HepG2 (cell line): Measurements from ENCODE around the gene RASGRP4. TPM values are rescaled to one million over a fixed set of nuclear protein-coding genes. Genes with fewer than 3 reads are reported as not detected.

ENCODE experiments used
- ARNTL ChIP-seq: sonication (generic); formaldehyde crosslinking; IDR thresholded peaks from 2 replicates; pipeline ENCODE4 v1.4.0; 2020; ENCODE audit warnings: mild to moderate bottlenecking, missing genetic modification reagents
- FOSL2 ChIP-seq: sonication (generic); formaldehyde crosslinking; IDR thresholded peaks from 2 replicates; pipeline ENCODE4 v1.4.0; 2020; ENCODE audit warnings: missing genetic modification reagents
- HMGXB3 ChIP-seq: sonication (generic); formaldehyde crosslinking; IDR thresholded peaks from 2 replicates; pipeline ENCODE4 v1.4.0; 2020; ENCODE audit warnings: missing genetic modification reagents, borderline replicate concordance
- NR0B2 ChIP-seq: sonication (generic); formaldehyde crosslinking; IDR thresholded peaks from 2 replicates; pipeline ENCODE4 v1.4.0; 2020; ENCODE audit warnings: mild to moderate bottlenecking, missing genetic modification reagents
- REPIN1 ChIP-seq: sonication (generic); formaldehyde crosslinking; IDR thresholded peaks from 2 replicates; pipeline ENCODE4 v1.8.0; 2022; ENCODE audit warnings: missing genetic modification reagents, low read depth, mild to moderate bottlenecking, borderline replicate concordance
- RFXAP ChIP-seq: sonication (generic); formaldehyde crosslinking; IDR thresholded peaks from 2 replicates; pipeline ENCODE4 v1.4.0; 2020; ENCODE audit warnings: missing genetic modification reagents, borderline replicate concordance
- ZBTB21 ChIP-seq: sonication (generic); formaldehyde crosslinking; IDR thresholded peaks from 2 replicates; pipeline ENCODE4 v1.4.0; 2020; ENCODE audit warnings: missing genetic modification reagents
- ZNF710 ChIP-seq: sonication (generic); formaldehyde crosslinking; IDR thresholded peaks from 2 replicates; pipeline ENCODE4 v1.5.0; 2020; ENCODE audit warnings: mild to moderate bottlenecking, missing genetic modification reagents, borderline replicate concordance
- ZNF792 ChIP-seq: IDR thresholded peaks from 2 replicates; pipeline ENCODE4 v1.6.1; 2016
- polyA plus RNA-seq, 8 experiments: library from polyadenylated mRNA; depleted of rRNA in 3 of 8; stranded (reverse) in 7 of 8; unstranded in 1 of 8; fragments of >200 nt; fragmentation: Illumina TruSeq in 4 of 8; extraction: Trizol in 4 of 8; gene quantifications; 2 replicates each; pipeline versions ENCODE4 v1.2.1 to v1.2.3, GENCODE V29; 2011 to 2016; ENCODE audit warnings: low read depth in 4 of 8, missing spikeins in 1 of 8, mixed read lengths in 1 of 8; ENCODE audit not compliant: insufficient read depth in 1 of 8
- total RNA-seq, 5 experiments: library from RNA; depleted of rRNA; stranded (reverse); fragments of >200 nt; fragmentation: Illumina TruSeq; extraction: Trizol; gene quantifications; 2 replicates each; pipeline ENCODE4 v1.2.3, GENCODE V29; 2016; ENCODE audit warnings: low read depth in 1 of 5
- TF ChIP-seq, protein P1 (sequence below): sonication (generic); formaldehyde crosslinking; IDR thresholded peaks from 2 replicates; pipeline ENCODE4 v1.4.0; 2020; ENCODE audit warnings: mild to moderate bottlenecking, missing genetic modification reagents
- TF ChIP-seq, protein P2 (sequence below): sonication (generic); formaldehyde crosslinking; IDR thresholded peaks from 2 replicates; pipeline ENCODE4 v1.5.1; 2020; ENCODE audit warnings: mild to moderate bottlenecking, missing genetic modification reagents
- TF ChIP-seq, protein P3 (sequence below): sonication (generic); formaldehyde crosslinking; IDR thresholded peaks from 2 replicates; pipeline ENCODE4 v1.8.1; 2023; ENCODE audit warnings: missing genetic modification reagents, mild to moderate bottlenecking, borderline replicate concordance

Gene RASGRP4
- total and polyA plus RNA-seq, 2 of the 13 experiments (the other 11 are each of a cell fraction or from before 2014, with no cell fraction given): not detected

DNA sequence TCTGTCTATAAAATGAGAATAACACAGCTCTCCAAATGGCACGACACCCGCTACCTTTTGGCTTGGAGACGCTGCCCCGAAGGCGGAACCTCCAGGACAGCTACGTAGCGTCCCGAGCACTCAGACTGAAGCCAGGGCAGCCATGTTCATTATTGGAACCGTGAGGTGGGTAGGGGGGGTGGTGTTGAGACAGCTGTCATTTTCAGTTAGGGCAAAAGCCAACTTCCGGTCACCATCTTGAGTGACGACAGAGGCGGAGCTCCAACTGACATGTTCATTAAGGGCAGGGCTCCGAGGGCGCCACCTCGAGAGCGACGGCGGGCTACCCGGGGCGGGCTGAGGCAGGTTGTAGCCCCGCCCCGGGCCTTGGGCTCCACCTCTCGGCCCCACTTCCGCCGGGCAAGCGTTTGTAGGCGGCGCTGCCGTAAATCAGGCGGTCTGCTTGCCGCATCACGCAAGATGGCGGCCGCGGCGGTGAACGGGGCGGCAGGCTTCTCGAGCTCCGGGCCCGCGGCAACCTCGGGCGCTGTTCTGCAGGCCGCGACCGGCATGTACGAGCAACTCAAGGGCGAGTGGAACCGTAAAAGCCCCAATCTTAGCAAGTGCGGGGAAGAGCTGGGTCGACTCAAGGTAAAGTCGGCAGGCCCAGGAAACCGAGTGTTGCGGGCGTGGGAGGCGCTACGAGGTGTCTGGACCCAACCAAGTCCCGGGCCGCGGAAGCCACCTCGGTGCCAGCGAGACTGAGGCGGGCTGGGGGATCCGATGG lies 51.5 kb downstream of the RASGRP4 start, which contains the start of gene PSMD8 (continued):
- TF ChIP-seq HMGXB3 (CRISPR knock-in tag) (peak; percentile 78; the same call in 1 of the 2 replicates), RFXAP (no peak), NR0B2 (CRISPR knock-in tag) (peak; percentile 22; the same call in 1 of the 2 replicates), FOSL2 (CRISPR knock-in tag) (peak; percentile 40), ARNTL (peak; percentile 80), ZNF792 (CRISPR knock-in tag) (peak; percentile 77), ZBTB21 (peak; percentile 98), REPIN1 (no peak), ZNF710 (CRISPR knock-in tag) (no peak)
- TF ChIP-seq, protein P1, sequence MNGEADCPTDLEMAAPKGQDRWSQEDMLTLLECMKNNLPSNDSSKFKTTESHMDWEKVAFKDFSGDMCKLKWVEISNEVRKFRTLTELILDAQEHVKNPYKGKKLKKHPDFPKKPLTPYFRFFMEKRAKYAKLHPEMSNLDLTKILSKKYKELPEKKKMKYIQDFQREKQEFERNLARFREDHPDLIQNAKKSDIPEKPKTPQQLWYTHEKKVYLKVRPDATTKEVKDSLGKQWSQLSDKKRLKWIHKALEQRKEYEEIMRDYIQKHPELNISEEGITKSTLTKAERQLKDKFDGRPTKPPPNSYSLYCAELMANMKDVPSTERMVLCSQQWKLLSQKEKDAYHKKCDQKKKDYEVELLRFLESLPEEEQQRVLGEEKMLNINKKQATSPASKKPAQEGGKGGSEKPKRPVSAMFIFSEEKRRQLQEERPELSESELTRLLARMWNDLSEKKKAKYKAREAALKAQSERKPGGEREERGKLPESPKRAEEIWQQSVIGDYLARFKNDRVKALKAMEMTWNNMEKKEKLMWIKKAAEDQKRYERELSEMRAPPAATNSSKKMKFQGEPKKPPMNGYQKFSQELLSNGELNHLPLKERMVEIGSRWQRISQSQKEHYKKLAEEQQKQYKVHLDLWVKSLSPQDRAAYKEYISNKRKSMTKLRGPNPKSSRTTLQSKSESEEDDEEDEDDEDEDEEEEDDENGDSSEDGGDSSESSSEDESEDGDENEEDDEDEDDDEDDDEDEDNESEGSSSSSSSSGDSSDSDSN (CRISPR knock-in tag): peak; percentile 96
- TF ChIP-seq, protein P2, sequence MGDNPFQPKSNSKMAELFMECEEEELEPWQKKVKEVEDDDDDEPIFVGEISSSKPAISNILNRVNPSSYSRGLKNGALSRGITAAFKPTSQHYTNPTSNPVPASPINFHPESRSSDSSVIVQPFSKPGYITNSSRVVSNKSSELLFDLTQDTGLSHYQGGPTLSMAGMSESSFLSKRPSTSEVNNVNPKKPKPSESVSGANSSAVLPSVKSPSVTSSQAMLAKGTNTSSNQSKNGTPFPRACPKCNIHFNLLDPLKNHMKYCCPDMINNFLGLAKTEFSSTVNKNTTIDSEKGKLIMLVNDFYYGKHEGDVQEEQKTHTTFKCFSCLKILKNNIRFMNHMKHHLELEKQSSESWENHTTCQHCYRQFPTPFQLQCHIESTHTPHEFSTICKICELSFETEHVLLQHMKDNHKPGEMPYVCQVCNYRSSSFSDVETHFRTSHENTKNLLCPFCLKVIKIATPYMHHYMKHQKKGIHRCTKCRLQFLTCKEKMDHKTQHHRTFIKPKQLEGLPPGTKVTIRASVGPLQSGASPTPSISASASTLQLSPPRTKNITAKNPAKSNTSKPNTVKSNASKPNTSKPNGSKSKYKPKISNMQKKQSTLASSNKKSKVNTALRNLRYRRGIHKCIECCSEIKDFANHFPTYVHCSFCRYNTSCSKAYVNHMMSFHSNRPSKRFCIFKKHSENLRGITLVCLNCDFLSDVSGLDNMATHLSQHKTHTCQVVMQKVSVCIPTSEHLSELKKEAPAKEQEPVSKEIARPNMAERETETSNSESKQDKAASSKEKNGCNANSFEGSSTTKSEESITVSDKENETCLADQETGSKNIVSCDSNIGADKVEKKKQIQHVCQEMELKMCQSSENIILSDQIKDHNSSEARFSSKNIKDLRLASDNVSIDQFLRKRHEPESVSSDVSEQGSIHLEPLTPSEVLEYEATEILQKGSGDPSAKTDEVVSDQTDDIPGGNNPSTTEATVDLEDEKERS: peak; percentile 95
- TF ChIP-seq, protein P3, sequence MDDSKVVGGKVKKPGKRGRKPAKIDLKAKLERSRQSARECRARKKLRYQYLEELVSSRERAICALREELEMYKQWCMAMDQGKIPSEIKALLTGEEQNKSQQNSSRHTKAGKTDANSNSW: no peak
